Lung microvascular endothelial cell (primary cell): Measurements from ENCODE around the gene EFHB. TPM values are rescaled to one million over a fixed set of nuclear protein-coding genes. Genes with fewer than 3 reads are reported as not detected.

Experiments used
- total RNA-seq: library from RNA; depleted of rRNA; stranded (reverse); fragments of >200 nt; gene quantifications from 2 replicates; pipeline ENCODE4 v1.2.1, GENCODE V29; 2014

Gene EFHB
- total RNA-seq, 1 donor from 2014 or later = 0.20 TPM

Other genes with a start within 250 kb of the EFHB start
- 60.4 and 75.2 TPM in 2 replicates for gene RAB5A, start 12.9 kb upstream of the EFHB start, total RNA-seq
- not detected in 2 replicates for gene PP2D1, start 78.0 kb upstream of the EFHB start, total RNA-seq
- gene KAT2B, start 106.2 kb upstream of the EFHB start, total RNA-seq = 7.2 and 21.8 TPM in 2 replicates